Measurements from ENCODE around the gene GLDC. TPM values are rescaled to one million over a fixed set of nuclear protein-coding genes. Genes with fewer than 3 reads are reported as not detected.
A peak's percentile ranks its signal among the peaks of the same experiment; 100 is the strongest.

Gene GLDC
- total and polyA plus RNA-seq, 10 of the 15 experiments (the other 5 are each of a cell fraction or from before 2014, with no cell fraction given), result 33.1 to 165 (median 114) TPM

- TF ChIP-seq ELK1 (IDR thresholded peaks at IDR 0.05; ENCODE audit: low read depth, low read length) (no peak), RFX5 (IDR thresholded peaks at IDR 0.05; ENCODE audit: low read depth, low read length) (no peak), ZNF687 (IDR thresholded peaks at IDR 0.05) (no peak), RELB (IDR thresholded peaks at IDR 0.05; ENCODE audit: low read depth) (peak; percentile 49), ETV6 (conservative IDR thresholded peaks at IDR 0.05 in 1 of 2, IDR thresholded peaks at IDR 0.05 in 1 of 2; ENCODE audit: borderline replicate concordance in 1 of 2, low read depth in 1 of 2) (peak in 1 of 2 experiments; percentile 31; a peak in 1 of 4 replicates), NR2F1 (conservative IDR thresholded peaks at IDR 0.05) (no peak), BCL11A (IDR thresholded peaks at IDR 0.05; ENCODE audit: low read depth, low read length) (peak; percentile 19; the same call in 1 of the 2 replicates), ATF7 (IDR thresholded peaks at IDR 0.05; ENCODE audit: low read depth) (peak; percentile 72), BACH1 (IDR thresholded peaks at IDR 0.05; ENCODE audit: borderline replicate concordance) (no peak), CREB1 (IDR thresholded peaks at IDR 0.05; ENCODE audit: low read depth) (no peak), ZNF207 (IDR thresholded peaks at IDR 0.05; ENCODE audit: borderline replicate concordance) (no peak), SKIL (IDR thresholded peaks at IDR 0.05; ENCODE audit: low read depth, poor library complexity, severe bottlenecking) (peak; percentile 79), NFYA (IDR thresholded peaks at IDR 0.05; ENCODE audit: borderline replicate concordance, low read depth, low read length) (no peak), RCOR1 (conservative IDR thresholded peaks at IDR 0.05; ENCODE audit: low read depth, low read length) (no peak), CBFB (IDR thresholded peaks at IDR 0.05; ENCODE audit: low read depth) (no peak), ZNF274 (IDR thresholded peaks at IDR 0.05; ENCODE audit: insufficient read depth, insufficient read length) (no peak), SREBF1 (IDR thresholded peaks at IDR 0.05; ENCODE audit: low read length) (no peak), POLR2AphosphoS5 (IDR thresholded peaks at IDR 0.05; ENCODE audit: low read length) (no peak)
- TF ChIP-seq, protein P1, sequence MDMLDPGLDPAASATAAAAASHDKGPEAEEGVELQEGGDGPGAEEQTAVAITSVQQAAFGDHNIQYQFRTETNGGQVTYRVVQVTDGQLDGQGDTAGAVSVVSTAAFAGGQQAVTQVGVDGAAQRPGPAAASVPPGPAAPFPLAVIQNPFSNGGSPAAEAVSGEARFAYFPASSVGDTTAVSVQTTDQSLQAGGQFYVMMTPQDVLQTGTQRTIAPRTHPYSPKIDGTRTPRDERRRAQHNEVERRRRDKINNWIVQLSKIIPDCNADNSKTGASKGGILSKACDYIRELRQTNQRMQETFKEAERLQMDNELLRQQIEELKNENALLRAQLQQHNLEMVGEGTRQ (IDR thresholded peaks at IDR 0.05; ENCODE audit: borderline replicate concordance, low read depth, low read length), result no peak
Observed at GRCh38 chr9:6689893-6690674, 44.6 kb upstream of the GLDC start (continued).

Measured in GM12878 (cell line).